ENCODE measurements around the gene CDYL2. TPM values are rescaled to one million over a fixed set of nuclear protein-coding genes. Genes with fewer than 3 reads are reported as not detected.

CDYL2 gene
- total RNA-seq, 6 donors from 2014 or later = 6.0 to 16.7 (median 8.0) TPM

DNA sequence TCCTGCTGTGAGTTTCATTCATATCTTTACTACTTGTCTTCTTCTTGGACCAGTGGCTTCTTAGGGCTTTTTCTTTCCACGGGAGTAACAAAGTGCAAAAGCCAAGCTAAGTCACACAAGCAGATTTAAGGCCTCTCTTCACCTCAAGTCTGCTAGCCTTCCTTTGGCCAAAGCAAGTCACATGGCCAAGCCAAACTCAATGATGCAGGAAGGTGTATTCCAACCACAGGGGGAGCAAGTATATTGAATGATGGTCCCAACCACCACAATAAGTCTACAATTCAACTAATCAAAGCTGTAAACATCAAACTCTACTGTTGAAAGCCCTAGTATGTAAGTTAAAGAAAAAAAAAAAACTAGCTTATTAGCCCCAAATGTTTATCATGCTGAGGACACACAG is 44.5 kb upstream of the CDYL2 start:
- ATAC-seq (ENCODE audit: low FRiP score in 2 of 2) (no peak), DNase-seq (no peak)
- no peak overlapping the region for H3K4me3 ChIP-seq
- H3K27me3 ChIP-seq = no peaks in the 10 kb centered on the region
- no peaks in the 10 kb centered on the region for H3K4me1 ChIP-seq
- H3K27ac ChIP-seq = no peak overlapping the region
- H3K36me3 ChIP-seq = no peaks in the 10 kb centered on the region
- TF ChIP-seq, protein P1, sequence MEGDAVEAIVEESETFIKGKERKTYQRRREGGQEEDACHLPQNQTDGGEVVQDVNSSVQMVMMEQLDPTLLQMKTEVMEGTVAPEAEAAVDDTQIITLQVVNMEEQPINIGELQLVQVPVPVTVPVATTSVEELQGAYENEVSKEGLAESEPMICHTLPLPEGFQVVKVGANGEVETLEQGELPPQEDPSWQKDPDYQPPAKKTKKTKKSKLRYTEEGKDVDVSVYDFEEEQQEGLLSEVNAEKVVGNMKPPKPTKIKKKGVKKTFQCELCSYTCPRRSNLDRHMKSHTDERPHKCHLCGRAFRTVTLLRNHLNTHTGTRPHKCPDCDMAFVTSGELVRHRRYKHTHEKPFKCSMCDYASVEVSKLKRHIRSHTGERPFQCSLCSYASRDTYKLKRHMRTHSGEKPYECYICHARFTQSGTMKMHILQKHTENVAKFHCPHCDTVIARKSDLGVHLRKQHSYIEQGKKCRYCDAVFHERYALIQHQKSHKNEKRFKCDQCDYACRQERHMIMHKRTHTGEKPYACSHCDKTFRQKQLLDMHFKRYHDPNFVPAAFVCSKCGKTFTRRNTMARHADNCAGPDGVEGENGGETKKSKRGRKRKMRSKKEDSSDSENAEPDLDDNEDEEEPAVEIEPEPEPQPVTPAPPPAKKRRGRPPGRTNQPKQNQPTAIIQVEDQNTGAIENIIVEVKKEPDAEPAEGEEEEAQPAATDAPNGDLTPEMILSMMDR (IDR thresholded peaks at IDR 0.05) = no peak
- TF ChIP-seq POLR2A (IDR thresholded peaks at IDR 0.05) = no peak
- no peak for TF ChIP-seq EP300 (IDR thresholded peaks at IDR 0.05)
- TF ChIP-seq POLR2AphosphoS5 (IDR thresholded peaks at IDR 0.05) = no peak
- 86 to 96% methylated on average over 1 of the region's 1 CpG for WGBS, 2 donors
- H3K9me3 ChIP-seq = peaks cover 0 to 9% (median 5%) of the 10 kb centered on the region in 4 donors

DNA sequence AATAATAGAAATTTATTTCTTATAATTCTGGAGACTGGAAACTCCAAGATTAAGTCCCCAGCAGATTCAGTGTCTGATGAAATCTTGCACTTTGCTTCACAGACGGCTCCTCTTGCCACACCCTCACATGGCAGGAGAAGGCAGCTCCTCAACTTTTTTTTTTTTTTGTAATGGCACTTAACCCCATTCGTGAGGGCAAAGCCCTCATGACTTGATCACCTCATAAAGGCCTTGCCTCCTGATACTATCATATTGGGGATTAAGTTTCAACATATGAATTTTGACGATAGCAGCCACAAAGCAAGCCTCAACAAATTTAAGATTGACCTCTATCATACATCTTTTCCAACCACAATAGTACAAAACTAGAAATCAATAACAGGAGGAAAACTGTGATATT is 42.3 kb upstream of the CDYL2 start:
- Histone ChIP-seq H3K36me3 (no peaks in the 10 kb centered on the region), H3K4me3 (no peak overlapping the region), H3K27me3 (no peaks in the 10 kb centered on the region), H3K4me1 (no peaks in the 10 kb centered on the region), H3K9me3 (peaks cover 0 to 9% (median 5%) of the 10 kb centered on the region in 4 donors), H3K27ac (no peak overlapping the region)
- TF ChIP-seq, protein P1 (IDR thresholded peaks at IDR 0.05) = no peak
- no peak for TF ChIP-seq POLR2A (IDR thresholded peaks at IDR 0.05)
- no peak for TF ChIP-seq EP300 (IDR thresholded peaks at IDR 0.05)
- no peak for TF ChIP-seq POLR2AphosphoS5 (IDR thresholded peaks at IDR 0.05)
- DNase-seq (peak in 1 of 2 donors; percentile 30), ATAC-seq (ENCODE audit: low FRiP score in 2 of 2) (no peak)
- 56 to 57% methylated on average over 3 of the region's 3 CpGs for WGBS, 2 donors

DNA sequence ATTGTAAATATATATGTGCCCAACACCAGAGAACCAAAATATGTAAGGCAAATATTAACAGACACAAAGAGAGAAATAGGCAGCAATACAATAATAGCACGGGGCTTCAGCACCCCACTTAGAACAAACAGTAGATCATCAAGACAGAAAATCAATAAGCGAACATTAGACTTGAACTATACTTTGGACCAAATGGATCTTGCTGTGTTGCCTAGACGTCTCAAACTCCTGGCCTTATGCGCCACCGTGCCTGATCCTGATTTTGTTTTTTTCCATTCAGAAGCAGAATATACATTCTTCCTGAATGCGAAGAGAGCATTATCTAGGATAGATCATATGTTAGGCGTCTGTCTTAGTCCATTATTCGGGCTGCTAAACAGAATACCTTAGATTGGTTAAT is 41.9 kb upstream of the CDYL2 start:
- DNase-seq (no peak), ATAC-seq (ENCODE audit: low FRiP score in 2 of 2) (no peak)
- Histone ChIP-seq H3K27me3 (no peaks in the 10 kb centered on the region), H3K36me3 (no peaks in the 10 kb centered on the region), H3K9me3 (peaks cover 0 to 9% (median 5%) of the 10 kb centered on the region in 4 donors), H3K4me3 (no peak overlapping the region), H3K4me1 (no peaks in the 10 kb centered on the region), H3K27ac (no peak overlapping the region)
- no peak for TF ChIP-seq POLR2A (IDR thresholded peaks at IDR 0.05)
- TF ChIP-seq, protein P1 (IDR thresholded peaks at IDR 0.05) = no peak
- TF ChIP-seq POLR2AphosphoS5 (IDR thresholded peaks at IDR 0.05) = no peak
- TF ChIP-seq EP300 (IDR thresholded peaks at IDR 0.05) = no peak
- 91 to 93% methylated on average over 8 of the region's 8 CpGs for WGBS, 2 donors

DNA sequence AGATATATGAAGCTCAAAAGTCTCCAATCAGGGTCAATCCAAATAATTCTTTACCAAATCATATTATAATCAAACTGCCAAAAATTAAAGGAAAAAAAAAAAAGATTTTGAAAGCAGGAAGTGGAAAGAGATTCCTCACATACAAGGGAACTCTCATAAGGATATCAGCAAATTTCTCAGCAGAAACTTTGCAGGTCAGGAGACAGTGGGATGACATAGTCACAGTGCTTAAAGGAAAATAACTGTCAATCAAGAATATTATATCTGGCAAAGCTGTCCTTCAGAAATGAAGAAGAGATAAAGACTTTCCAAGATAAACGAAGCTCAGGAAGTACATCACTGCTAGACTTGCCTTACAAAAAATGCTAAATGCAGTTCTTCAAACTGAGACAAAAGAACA is 40.0 kb upstream of the CDYL2 start:
- WGBS, 2 donors = 74 to 96% methylated on average over 1 of the region's 1 CpG

DNA sequence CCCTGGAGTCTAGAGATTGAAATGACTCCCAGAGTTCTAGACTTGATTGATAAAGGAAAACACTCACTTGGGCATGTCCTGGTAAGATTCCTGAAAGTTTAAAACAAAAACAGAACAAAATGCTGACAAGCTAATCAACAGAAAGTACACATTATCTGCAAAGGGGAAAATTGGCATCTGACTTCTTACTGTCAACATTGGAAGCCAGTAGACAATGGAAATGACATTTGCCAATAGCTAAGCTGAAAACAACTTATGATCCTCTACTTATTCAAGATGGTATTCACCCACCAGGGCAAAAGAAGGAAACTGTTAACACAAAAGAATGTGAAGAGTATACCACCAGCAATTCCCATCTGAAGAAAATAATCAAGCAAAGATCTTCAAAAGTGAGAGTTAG is 36.8 kb upstream of the CDYL2 start:
- TF ChIP-seq, protein P1 (IDR thresholded peaks at IDR 0.05) = no peak
- TF ChIP-seq EP300 (IDR thresholded peaks at IDR 0.05) = no peak
- no peak for TF ChIP-seq POLR2AphosphoS5 (IDR thresholded peaks at IDR 0.05)
- no peak for TF ChIP-seq POLR2A (IDR thresholded peaks at IDR 0.05)
- Histone ChIP-seq H3K4me3 (no peak overlapping the region), H3K27me3 (no peaks in the 10 kb centered on the region), H3K9me3 (peaks cover 0 to 9% (median 5%) of the 10 kb centered on the region in 4 donors), H3K27ac (no peak overlapping the region), H3K36me3 (no peaks in the 10 kb centered on the region), H3K4me1 (no peaks in the 10 kb centered on the region)
- DNase-seq (no peak), ATAC-seq (ENCODE audit: low FRiP score in 2 of 2) (no peak)

More for the DNA sequence above, 40.0 kb upstream of the CDYL2 start:
- no peak overlapping the region for H3K27ac ChIP-seq
- ATAC-seq (ENCODE audit: low FRiP score in 2 of 2) = no peak
- no peaks in the 10 kb centered on the region for H3K27me3 ChIP-seq
- no peak overlapping the region for H3K4me3 ChIP-seq
- H3K36me3 ChIP-seq = no peaks in the 10 kb centered on the region
- DNase-seq = no peak
- H3K4me1 ChIP-seq = no peaks in the 10 kb centered on the region
- TF ChIP-seq POLR2AphosphoS5 (IDR thresholded peaks at IDR 0.05) (no peak), EP300 (IDR thresholded peaks at IDR 0.05) (no peak), POLR2A (IDR thresholded peaks at IDR 0.05) (no peak)
- TF ChIP-seq, protein P1 (IDR thresholded peaks at IDR 0.05) = no peak
- H3K9me3 ChIP-seq = peaks cover 0 to 9% (median 5%) of the 10 kb centered on the region in 4 donors
